Suprapubic skin (tissue), 4 donors: ENCODE data around the gene RAB26. TPM values are rescaled to one million over a fixed set of nuclear protein-coding genes. Genes with fewer than 3 reads are reported as not detected.

ENCODE experiments used
- DNase-seq, 2 donors: peaks; one replicate each; pipeline ENCODE4 v3.0.0-alpha.2; 2019; ENCODE audit warnings: low spot score in 2 of 2
- H3K27ac ChIP-seq: fragments of 200-600 bp; sonication (generic); one replicate; pipeline ENCODE4 v1.5.1; 2019
- H3K27me3 ChIP-seq: fragments of 200-600 bp; sonication (generic); one replicate; pipeline ENCODE4 v1.5.1; 2019
- H3K36me3 ChIP-seq: fragments of 200-600 bp; sonication (generic); one replicate; pipeline ENCODE4 v1.5.1; 2019
- H3K4me1 ChIP-seq: fragments of 200-600 bp; sonication (generic); one replicate; pipeline ENCODE4 v1.5.1; 2019
- H3K4me3 ChIP-seq: fragments of 200-600 bp; sonication (generic); one replicate; pipeline ENCODE4 v1.5.1; 2019; ENCODE audit warnings: mild to moderate bottlenecking
- H3K9me3 ChIP-seq: fragments of 200-600 bp; sonication (generic); one replicate; pipeline ENCODE4 v1.5.1; 2019
- EP300 ChIP-seq: sonication (generic); formaldehyde crosslinking; IDR thresholded peaks from one replicate; pipeline ENCODE4 v1.6.1; 2017; ENCODE audit warnings: antibody characterized with exemption
- POLR2A ChIP-seq, 2 donors: fragments of 450-650 bp; IDR thresholded peaks; one replicate each; pipeline ENCODE4 v1.6.1; 2017; ENCODE audit warnings: antibody characterized with exemption in 2 of 2, mild to moderate bottlenecking in 2 of 2, moderate library complexity in 2 of 2
- POLR2AphosphoS5 ChIP-seq, 3 donors: sonication (generic); formaldehyde crosslinking; IDR thresholded peaks; one replicate each; pipeline ENCODE4 v1.6.1; 2017; ENCODE audit warnings: antibody characterized with exemption in 3 of 3
- WGBS: methylation state at CpG from one replicate; pipeline ENCODE4 v1.1.5; 2018; 5-methylcytosine and 5-hydroxymethylcytosine counted together
- total RNA-seq, 4 donors: library from RNA; depleted of rRNA; stranded (reverse); fragments of >200 nt; gene quantifications; one replicate each; pipeline ENCODE4 v1.1.0, GENCODE V29; 2016
- TF ChIP-seq, protein P1 (sequence below), 2 donors: fragments of 200-600 bp in 1 of 2; fragments of 450-650 bp in 1 of 2; sonication (generic) in 1 of 2; IDR thresholded peaks; one replicate each; pipeline ENCODE4 v1.5.1; 2016 to 2019; ENCODE audit warnings: antibody characterized with exemption in 2 of 2, mild to moderate bottlenecking in 1 of 2, moderate library complexity in 1 of 2

The RAB26 gene
- total RNA-seq, 4 donors from 2014 or later: 0.64 to 3.0 (median 1.4) TPM

DNA sequence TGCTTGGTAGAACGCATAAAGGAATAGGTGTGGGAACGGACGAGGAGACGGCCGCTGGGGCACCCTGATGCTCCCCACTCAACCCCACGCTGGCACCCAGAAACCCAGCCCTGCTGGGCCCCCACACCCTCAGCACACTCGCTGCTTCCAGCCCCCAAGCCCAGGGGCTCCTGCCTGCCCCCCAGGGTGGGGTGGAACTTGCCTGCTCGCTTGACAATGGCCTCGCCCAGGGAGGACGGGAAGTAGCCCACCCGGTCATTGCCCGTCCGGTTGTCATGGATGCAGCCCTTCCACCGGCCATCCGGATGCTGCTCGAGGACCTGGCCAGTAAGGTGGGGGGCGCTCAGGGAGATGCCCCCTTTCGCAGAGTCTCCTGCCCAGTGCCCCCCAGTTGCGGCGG, 38.1 kb downstream of the RAB26 start:
- Histone ChIP-seq H3K36me3 (no peaks in the 10 kb centered on the region), H3K27ac (no peak overlapping the region), H3K4me1 (peaks cover 21% of the 10 kb centered on the region), H3K9me3 (no peaks in the 10 kb centered on the region), H3K27me3 (no peaks in the 10 kb centered on the region), H3K4me3 (no peak overlapping the region)
- DNase-seq: no peak
- no peak for TF ChIP-seq EP300
- no peak for TF ChIP-seq POLR2A (IDR thresholded peaks at IDR 0.05)
- TF ChIP-seq, protein P1, sequence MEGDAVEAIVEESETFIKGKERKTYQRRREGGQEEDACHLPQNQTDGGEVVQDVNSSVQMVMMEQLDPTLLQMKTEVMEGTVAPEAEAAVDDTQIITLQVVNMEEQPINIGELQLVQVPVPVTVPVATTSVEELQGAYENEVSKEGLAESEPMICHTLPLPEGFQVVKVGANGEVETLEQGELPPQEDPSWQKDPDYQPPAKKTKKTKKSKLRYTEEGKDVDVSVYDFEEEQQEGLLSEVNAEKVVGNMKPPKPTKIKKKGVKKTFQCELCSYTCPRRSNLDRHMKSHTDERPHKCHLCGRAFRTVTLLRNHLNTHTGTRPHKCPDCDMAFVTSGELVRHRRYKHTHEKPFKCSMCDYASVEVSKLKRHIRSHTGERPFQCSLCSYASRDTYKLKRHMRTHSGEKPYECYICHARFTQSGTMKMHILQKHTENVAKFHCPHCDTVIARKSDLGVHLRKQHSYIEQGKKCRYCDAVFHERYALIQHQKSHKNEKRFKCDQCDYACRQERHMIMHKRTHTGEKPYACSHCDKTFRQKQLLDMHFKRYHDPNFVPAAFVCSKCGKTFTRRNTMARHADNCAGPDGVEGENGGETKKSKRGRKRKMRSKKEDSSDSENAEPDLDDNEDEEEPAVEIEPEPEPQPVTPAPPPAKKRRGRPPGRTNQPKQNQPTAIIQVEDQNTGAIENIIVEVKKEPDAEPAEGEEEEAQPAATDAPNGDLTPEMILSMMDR (IDR thresholded peaks at IDR 0.05): no peak
- WGBS: no CpG with 5 or more reads among the region's 20 CpGs

DNA sequence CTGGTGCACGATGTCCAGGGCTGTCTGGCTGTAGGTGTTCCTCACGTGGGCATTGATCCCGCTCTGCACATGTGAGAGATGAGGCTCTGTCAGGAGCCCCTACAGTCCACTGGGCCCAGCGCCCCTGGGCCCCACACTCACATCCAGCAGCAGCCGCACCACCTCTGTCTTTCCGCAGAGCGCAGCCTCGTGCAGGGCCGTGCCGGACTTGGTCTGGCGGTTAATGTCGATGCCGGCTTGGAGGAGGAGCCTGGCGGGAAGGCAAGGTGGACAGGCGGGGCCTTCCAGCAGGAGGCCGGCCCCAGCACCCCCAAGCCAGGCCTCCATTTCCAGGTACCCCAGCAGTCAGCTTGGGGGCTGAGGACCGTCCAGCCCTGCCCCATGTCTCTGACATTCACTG, 38.8 kb downstream of the RAB26 start:
- no peaks in the 10 kb centered on the region for H3K9me3 ChIP-seq
- H3K4me1 ChIP-seq: peaks cover 17% of the 10 kb centered on the region
- H3K36me3 ChIP-seq: no peaks in the 10 kb centered on the region
- 81% methylated on average over 17 of the region's 17 CpGs for WGBS
- TF ChIP-seq POLR2AphosphoS5 (IDR thresholded peaks at IDR 0.05): no peak
- TF ChIP-seq EP300: no peak
- TF ChIP-seq, protein P1 (IDR thresholded peaks at IDR 0.05): no peak
- no peak for TF ChIP-seq POLR2A (IDR thresholded peaks at IDR 0.05)
- no peaks in the 10 kb centered on the region for H3K27me3 ChIP-seq
- H3K4me3 ChIP-seq: no peak overlapping the region
- DNase-seq: no peak
- H3K27ac ChIP-seq: no peak overlapping the region

DNA sequence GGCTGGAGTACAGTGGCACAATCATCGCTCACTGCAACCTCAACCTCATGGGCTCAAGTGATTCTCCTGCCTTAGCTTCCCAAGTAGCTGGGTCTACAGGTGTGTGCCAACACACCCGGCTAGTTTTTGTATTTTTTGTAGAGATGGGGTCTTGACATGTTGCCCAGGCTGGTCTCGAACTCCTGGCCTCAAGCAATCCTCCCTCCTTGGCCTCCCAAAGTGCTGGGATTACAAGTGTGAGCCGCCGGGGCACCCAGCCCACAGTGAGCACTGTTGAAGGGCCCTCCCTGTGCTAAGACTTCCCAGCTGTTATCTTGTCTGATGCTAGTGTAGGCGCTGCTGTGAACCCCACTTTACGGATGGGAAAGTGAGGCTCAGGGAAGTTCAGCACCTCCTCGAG, 40.0 kb downstream of the RAB26 start:
- no peak for TF ChIP-seq POLR2AphosphoS5 (IDR thresholded peaks at IDR 0.05)
- TF ChIP-seq, protein P1 (IDR thresholded peaks at IDR 0.05): no peak
- no peak for TF ChIP-seq EP300
- no peak for TF ChIP-seq POLR2A (IDR thresholded peaks at IDR 0.05)
- Histone ChIP-seq H3K36me3 (no peaks in the 10 kb centered on the region), H3K4me3 (no peak overlapping the region), H3K4me1 (peaks cover 17% of the 10 kb centered on the region), H3K9me3 (no peaks in the 10 kb centered on the region), H3K27ac (no peak overlapping the region), H3K27me3 (peaks cover under 1% of the 10 kb centered on the region)
- DNase-seq: no peak
- WGBS: 100% methylated on average over 5 of the region's 8 CpGs

DNA sequence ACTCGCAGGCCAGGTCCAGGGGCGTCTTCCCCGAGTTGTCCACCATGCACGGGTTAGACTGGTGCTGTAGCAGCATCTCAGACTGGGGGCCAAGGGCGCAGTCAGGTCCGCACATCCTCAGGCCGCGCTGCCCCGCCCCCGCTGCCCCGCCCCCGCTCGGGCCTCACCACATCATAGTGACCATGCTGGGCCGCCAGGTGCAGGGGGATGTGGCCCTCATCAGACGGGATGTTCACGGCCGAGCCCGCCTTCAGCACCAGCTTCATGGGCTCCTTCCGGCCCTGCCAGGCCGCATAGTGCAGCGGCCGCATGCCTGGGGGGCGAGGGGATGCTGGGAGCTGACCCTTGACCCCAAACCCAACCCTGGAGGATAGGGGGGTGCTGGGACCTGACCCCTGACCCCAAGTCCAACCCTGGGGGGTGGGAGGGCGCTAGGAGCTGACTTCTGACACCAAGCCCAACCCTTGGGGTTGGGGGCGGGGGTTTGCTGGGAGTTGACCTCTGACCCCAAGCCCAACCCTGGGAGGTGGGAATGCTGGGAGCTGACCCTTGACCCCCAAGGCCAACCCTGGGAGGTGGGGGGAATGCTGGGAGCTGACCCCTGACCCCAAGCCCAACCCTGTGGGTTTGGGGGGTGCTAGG, 40.9 kb downstream of the RAB26 start:
- no peak for DNase-seq
- WGBS: no CpG with 5 or more reads among the region's 25 CpGs
- TF ChIP-seq EP300 (no peak), POLR2A (IDR thresholded peaks at IDR 0.05) (no peak), POLR2AphosphoS5 (IDR thresholded peaks at IDR 0.05) (no peak)
- TF ChIP-seq, protein P1 (IDR thresholded peaks at IDR 0.05): no peak
- H3K27me3 ChIP-seq: peaks cover 7% of the 10 kb centered on the region
- H3K36me3 ChIP-seq: no peaks in the 10 kb centered on the region
- H3K4me1 ChIP-seq: peaks cover 21% of the 10 kb centered on the region
- no peak overlapping the region for H3K4me3 ChIP-seq
- no peak overlapping the region for H3K27ac ChIP-seq
- H3K9me3 ChIP-seq: no peaks in the 10 kb centered on the region

DNA sequence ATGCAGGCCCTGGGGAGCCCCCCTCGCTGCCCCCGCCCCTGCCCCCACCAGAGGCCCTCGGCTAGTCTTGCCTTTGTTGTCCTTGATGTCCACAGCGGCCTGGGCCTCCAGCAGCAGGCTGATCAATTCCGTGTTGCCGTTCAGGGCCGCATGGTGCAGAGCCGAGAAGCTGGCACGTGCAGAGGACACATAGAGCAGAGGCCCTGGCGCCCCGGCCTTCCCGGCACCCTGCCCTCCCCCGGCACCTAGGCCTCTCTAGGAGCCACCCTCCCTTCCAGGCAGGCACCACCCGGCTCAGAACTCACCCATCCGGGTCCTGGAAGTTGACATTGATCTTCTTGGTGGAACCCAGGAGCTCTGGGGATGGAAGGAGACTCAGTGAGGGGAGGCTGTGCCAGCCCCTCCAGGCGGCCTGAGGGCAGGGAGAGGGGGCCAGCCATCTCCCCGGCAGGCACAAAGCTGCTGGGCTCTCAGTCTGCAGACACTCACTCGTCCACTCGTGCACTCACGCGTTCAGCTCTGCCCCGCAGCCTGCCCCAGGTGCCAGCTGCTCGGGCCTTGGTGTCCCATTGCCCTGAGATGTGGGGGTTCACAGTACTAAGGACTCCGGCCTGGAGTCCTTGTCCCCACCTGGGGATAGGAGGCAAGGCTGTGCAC, 41.7 kb downstream of the RAB26 start:
- Histone ChIP-seq H3K36me3 (no peaks in the 10 kb centered on the region), H3K9me3 (no peaks in the 10 kb centered on the region), H3K27ac (no peak overlapping the region), H3K4me3 (no peak overlapping the region), H3K4me1 (peaks cover 25% of the 10 kb centered on the region), H3K27me3 (peaks cover 15% of the 10 kb centered on the region)
- TF ChIP-seq POLR2A (IDR thresholded peaks at IDR 0.05): no peak
- TF ChIP-seq, protein P1 (IDR thresholded peaks at IDR 0.05): no peak
- TF ChIP-seq EP300: no peak
- no peak for TF ChIP-seq POLR2AphosphoS5 (IDR thresholded peaks at IDR 0.05)
- 65% methylated on average over 23 of the region's 24 CpGs for WGBS
- no peak for DNase-seq
